Mucosa of rectum (tissue), 2 donors: ENCODE data around the gene SNAI1.

Experiments
- H3K27ac ChIP-seq, 2 donors: one replicate each; pipeline ENCODE4 v1.7.0; 2013; ENCODE audit warnings: inconsistent platforms in 2 of 2, low read depth in 2 of 2, low read length in 2 of 2
- H3K27me3 ChIP-seq, 2 donors: one replicate each; pipeline ENCODE4 v1.7.0; 2013; ENCODE audit warnings: low read length in 2 of 2; ENCODE audit not compliant: control insufficient read depth in 2 of 2, insufficient read depth in 2 of 2
- H3K36me3 ChIP-seq, 2 donors: one replicate each; pipeline ENCODE4 v1.7.0; 2013; ENCODE audit warnings: low read length in 2 of 2; ENCODE audit not compliant: control insufficient read depth in 2 of 2, insufficient read depth in 2 of 2
- H3K4me1 ChIP-seq, 2 donors: one replicate each; pipeline ENCODE4 v1.7.0; 2013; ENCODE audit warnings: low read length in 2 of 2, mild to moderate bottlenecking in 1 of 2; ENCODE audit not compliant: control insufficient read depth in 2 of 2, insufficient read depth in 2 of 2
- H3K4me3 ChIP-seq, 2 donors: one replicate each; pipeline ENCODE4 v1.7.0; 2013; ENCODE audit warnings: low read length in 2 of 2
- H3K9ac ChIP-seq, 2 donors: one replicate each; pipeline ENCODE4 v1.7.0; 2013; ENCODE audit warnings: low read length in 2 of 2, low read depth in 1 of 2, mild to moderate bottlenecking in 1 of 2
- H3K9me3 ChIP-seq, 2 donors: one replicate each; pipeline ENCODE4 v1.7.0; 2013; ENCODE audit warnings: low read length in 2 of 2; ENCODE audit not compliant: control insufficient read depth in 2 of 2
- donor health status: healthy.
- donor health status: Normal muscosa, but diverticular disease.

The SNAI1 gene

DNA sequence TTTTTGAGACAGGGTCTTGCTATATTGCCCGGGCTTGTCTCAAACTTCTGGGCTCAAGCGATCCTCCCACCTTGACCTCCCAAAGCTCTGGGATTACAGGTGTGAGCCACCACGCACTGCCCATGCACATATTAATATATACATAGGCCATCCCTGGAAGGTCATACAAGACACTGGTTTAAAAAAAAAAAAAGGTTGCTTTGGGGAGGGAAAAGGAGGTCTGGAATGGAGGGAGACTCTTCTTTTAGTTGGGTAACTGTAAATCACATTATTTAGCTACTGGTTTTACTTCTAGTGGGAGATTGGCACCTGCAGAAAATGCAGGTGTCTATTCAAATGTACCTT is 4.1 kb upstream of the SNAI1 start:
- H3K9ac ChIP-seq: no peak overlapping the region
- peaks cover 9 to 15% of the 10 kb centered on the region in 2 donors for H3K4me1 ChIP-seq
- no peaks in the 10 kb centered on the region for H3K9me3 ChIP-seq
- no peak overlapping the region for H3K27ac ChIP-seq
- H3K27me3 ChIP-seq: peaks cover 2 to 9% of the 10 kb centered on the region in 2 donors
- H3K36me3 ChIP-seq: no peaks in the 10 kb centered on the region
- H3K4me3 ChIP-seq: no peak overlapping the region

DNA sequence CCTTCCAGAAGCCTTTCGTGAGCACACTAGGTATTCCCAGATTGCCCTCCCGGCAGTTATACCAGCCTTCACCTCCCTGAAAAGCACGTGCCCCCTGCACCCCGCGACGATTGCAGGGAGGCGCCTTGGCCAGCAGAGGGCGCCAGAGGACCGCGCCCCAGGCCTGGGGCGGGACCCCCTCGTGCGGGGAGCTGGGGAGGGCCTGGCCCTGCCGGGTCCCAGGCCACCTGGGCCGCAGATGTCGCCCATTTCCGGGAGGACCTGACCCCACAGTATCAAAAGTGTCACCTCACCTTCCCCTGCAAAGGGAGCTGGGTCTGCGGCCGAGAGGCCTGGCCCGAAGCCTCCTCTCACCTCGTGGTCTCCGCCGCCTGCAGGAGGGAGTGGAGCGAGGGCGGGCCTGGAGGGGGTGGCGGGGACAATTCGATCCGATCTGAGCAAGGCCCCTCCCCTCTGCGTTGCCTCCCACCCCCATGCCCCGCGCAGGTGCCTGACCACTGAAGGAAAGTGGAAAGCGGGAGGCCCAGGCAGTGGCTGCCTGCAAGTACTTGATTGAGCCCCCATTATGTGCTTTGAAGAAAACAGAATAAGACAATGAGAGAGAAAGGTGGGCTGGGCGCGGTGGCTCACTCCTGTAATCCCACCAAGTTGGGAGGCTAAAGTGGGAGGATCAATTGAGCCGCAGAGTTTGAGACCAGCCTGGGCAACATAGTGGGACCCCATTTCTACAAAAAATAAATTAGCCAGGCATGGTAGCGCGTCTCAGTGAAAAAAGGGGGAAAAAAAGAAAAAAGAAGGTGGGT is 3.5 kb upstream of the SNAI1 start:
- peaks cover 9 to 15% of the 10 kb centered on the region in 2 donors for H3K4me1 ChIP-seq
- H3K27ac ChIP-seq: no peak overlapping the region
- peaks cover 2 to 9% of the 10 kb centered on the region in 2 donors for H3K27me3 ChIP-seq
- peak overlapping the region in 1 of 2 donors; percentile 37 for H3K4me3 ChIP-seq
- no peaks in the 10 kb centered on the region for H3K9me3 ChIP-seq
- no peak overlapping the region for H3K9ac ChIP-seq
- no peaks in the 10 kb centered on the region for H3K36me3 ChIP-seq

DNA sequence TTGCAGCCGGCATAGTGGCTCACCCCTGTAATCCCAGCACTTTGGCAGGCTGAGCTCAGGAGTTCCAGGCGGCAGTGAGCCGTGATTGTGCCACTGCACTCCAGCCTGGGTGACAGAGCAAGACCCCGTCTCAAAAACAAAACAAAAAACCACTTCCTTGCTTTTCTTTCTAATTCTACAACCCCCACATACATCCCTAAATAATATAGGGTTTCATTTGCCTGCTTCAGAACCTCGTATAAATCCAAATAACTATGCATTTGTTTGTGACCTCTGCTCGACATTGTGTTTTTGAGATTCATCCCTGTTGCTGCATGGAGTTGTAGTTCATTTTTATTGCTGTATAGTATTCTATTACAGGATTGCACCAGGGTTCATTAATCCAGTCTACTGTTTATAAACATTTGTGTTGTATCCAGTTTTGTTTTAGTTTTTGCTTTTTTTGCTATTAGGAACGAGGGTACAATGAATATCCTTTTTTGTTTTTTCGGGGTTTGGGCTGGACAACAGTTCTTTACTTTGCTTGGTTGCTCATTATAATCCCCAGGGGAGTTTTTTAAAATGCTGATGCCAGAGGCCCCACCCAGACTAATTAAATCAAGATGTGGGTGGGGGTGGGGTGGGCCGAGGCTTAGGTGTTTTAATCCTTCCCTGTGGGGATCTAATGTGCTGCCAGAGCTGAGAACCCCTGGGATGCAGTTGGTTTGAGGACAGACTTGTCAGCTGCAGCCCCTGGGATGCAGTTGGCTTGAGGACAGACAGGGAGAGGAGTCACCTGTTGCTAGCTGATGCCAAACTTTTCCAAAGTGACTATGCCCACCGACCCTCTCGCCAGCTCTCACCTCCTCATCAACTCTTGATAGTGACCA is 2.4 kb upstream of the SNAI1 start:
- no peak overlapping the region for H3K27ac ChIP-seq
- H3K9me3 ChIP-seq: no peaks in the 10 kb centered on the region
- peaks cover 2 to 9% of the 10 kb centered on the region in 2 donors for H3K27me3 ChIP-seq
- no peaks in the 10 kb centered on the region for H3K36me3 ChIP-seq
- no peak overlapping the region for H3K4me3 ChIP-seq
- peaks cover 9 to 15% of the 10 kb centered on the region in 2 donors for H3K4me1 ChIP-seq
- no peak overlapping the region for H3K9ac ChIP-seq

GRCh38 chr20:49981218-49982071 is 1.3 kb upstream of the SNAI1 start:
- no peak overlapping the region for H3K27ac ChIP-seq
- no peaks in the 10 kb centered on the region for H3K9me3 ChIP-seq
- H3K4me1 ChIP-seq: peaks cover 9 to 15% of the 10 kb centered on the region in 2 donors
- H3K4me3 ChIP-seq: no peak overlapping the region
- no peaks in the 10 kb centered on the region for H3K36me3 ChIP-seq
- H3K9ac ChIP-seq: no peak overlapping the region
- peaks cover 2 to 9% of the 10 kb centered on the region in 2 donors for H3K27me3 ChIP-seq

GRCh38 chr20:49982072-49982345 is 771 bp upstream of the SNAI1 start:
- no peak overlapping the region for H3K27ac ChIP-seq

GRCh38 chr20:49983123-49983847 is 505 bp downstream of the SNAI1 start:
- Histone ChIP-seq H3K9ac (peak overlapping the region; percentile 62 to 68), H3K4me3 (peak overlapping the region; percentile 56 to 70), H3K36me3 (no peaks in the 10 kb centered on the region), H3K4me1 (peaks cover 9 to 15% of the 10 kb centered on the region in 2 donors), H3K27ac (peak overlapping the region; percentile 26 to 61), H3K9me3 (no peaks in the 10 kb centered on the region), H3K27me3 (peaks cover 2 to 9% of the 10 kb centered on the region in 2 donors)

More at GRCh38 chr20:49982072-49982345, 771 bp upstream of the SNAI1 start:
- Histone ChIP-seq H3K9me3 (no peaks in the 10 kb centered on the region), H3K4me1 (peaks cover 9 to 15% of the 10 kb centered on the region in 2 donors), H3K27me3 (peaks cover 2 to 9% of the 10 kb centered on the region in 2 donors), H3K36me3 (no peaks in the 10 kb centered on the region), H3K4me3 (peak overlapping the region; percentile 47 to 57), H3K9ac (peak overlapping the region; percentile 12 to 24)

GRCh38 chr20:49983848-49984408 is 1.1 kb downstream of the SNAI1 start:
- Histone ChIP-seq H3K4me1 (peaks cover 9 to 15% of the 10 kb centered on the region in 2 donors), H3K36me3 (no peaks in the 10 kb centered on the region), H3K4me3 (peak overlapping the region; percentile 6 to 23), H3K9me3 (no peaks in the 10 kb centered on the region), H3K9ac (peak overlapping the region in 1 of 2 donors; percentile 6), H3K27ac (peak overlapping the region in 1 of 2 donors; percentile 32), H3K27me3 (peaks cover 2 to 9% of the 10 kb centered on the region in 2 donors)

DNA sequence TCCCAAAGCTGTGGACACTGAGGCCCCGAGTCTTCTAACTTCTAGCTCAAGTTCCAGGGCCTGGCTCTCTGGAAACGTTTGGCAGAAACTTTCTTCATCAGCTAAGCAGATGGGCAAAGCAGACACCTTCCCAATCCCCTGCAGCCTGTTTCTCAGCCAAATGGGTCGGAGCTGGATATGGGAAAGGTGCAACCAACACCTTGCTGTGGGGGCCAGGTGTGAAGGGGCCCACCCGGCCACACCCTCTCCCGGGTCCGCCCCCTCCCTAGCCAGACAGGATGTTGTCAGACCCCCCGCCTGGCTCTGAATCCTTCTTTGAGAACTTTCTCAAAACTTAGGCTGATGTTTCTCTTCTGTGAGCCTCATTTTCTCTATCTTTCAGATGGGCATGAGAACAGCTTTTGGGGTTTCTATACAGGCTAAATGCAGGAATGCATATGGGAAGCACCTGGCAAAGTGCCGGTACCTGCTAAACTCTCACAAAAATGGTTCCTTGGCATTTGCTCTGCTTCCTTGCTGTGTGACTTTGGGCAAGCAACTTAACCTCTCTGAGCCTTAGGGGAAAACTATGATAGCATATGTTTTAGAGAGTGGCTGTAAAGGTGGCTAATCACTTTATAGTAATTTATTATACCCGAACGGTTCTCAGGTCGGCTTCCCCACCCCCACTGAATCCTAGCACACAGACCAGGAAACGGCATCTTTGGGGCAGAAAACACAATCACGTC is 1.8 kb downstream of the SNAI1 start:
- Histone ChIP-seq H3K4me3 (peak overlapping the region; percentile 6 to 23), H3K9me3 (no peaks in the 10 kb centered on the region), H3K9ac (no peak overlapping the region), H3K36me3 (no peaks in the 10 kb centered on the region), H3K27ac (peak overlapping the region in 1 of 2 donors; percentile 32), H3K27me3 (peaks cover 2 to 9% of the 10 kb centered on the region in 2 donors), H3K4me1 (peaks cover 9 to 15% of the 10 kb centered on the region in 2 donors)

- no peak overlapping the region for H3K9ac ChIP-seq
Observed at GRCh38 chr20:49985157-49985556, 2.4 kb downstream of the SNAI1 start.

More at GRCh38 chr20:49985157-49985556, 2.4 kb downstream of the SNAI1 start:
- H3K9me3 ChIP-seq: no peaks in the 10 kb centered on the region
- no peak overlapping the region for H3K27ac ChIP-seq
- H3K27me3 ChIP-seq: peaks cover 2 to 9% of the 10 kb centered on the region in 2 donors
- no peaks in the 10 kb centered on the region for H3K36me3 ChIP-seq
- no peak overlapping the region for H3K4me3 ChIP-seq
- peaks cover 14 to 15% of the 10 kb centered on the region in 2 donors for H3K4me1 ChIP-seq
